Smooth muscle cell (in vitro differentiated cells): ENCODE data around the gene CACNA1C. TPM values are rescaled to one million over a fixed set of nuclear protein-coding genes. Genes with fewer than 3 reads are reported as not detected.

Source experiments
- DNase-seq: peaks from one replicate; lab custom pipeline; 2025; ENCODE audit not compliant: unreplicated experiment; lab: John Stamatoyannopoulos, UW
- H2AFZ ChIP-seq: fragments of 200-600 bp; sonication (generic); 2 replicates; pipeline ENCODE4 v1.6.0; 2016; ENCODE audit warnings: antibody characterized with exemption, low read depth, mild to moderate bottlenecking
- H3F3A ChIP-seq: fragments of 200-600 bp; sonication (generic); 2 replicates; pipeline ENCODE4 v1.6.0; 2017; ENCODE audit warnings: antibody characterized with exemption, low read depth
- H3K27ac ChIP-seq: fragments of 200-600 bp; sonication (generic); 2 replicates; pipeline ENCODE4 v1.5.1; 2016; ENCODE audit warnings: low read depth, mild to moderate bottlenecking
- H3K27me3 ChIP-seq: fragments of 200-600 bp; sonication (generic); 2 replicates; pipeline ENCODE4 v1.6.1; 2016; ENCODE audit warnings: low read depth, mild to moderate bottlenecking
- H3K36me3 ChIP-seq: fragments of 200-600 bp; sonication (generic); 2 replicates; pipeline ENCODE4 v1.5.1; 2016; ENCODE audit warnings: low read depth
- H3K4me1 ChIP-seq: fragments of 200-600 bp; sonication (generic); 2 replicates; pipeline ENCODE4 v1.5.1; 2016; ENCODE audit warnings: low read depth
- H3K4me2 ChIP-seq: fragments of 200-600 bp; sonication (generic); 2 replicates; pipeline ENCODE4 v1.6.0; 2016; ENCODE audit warnings: mild to moderate bottlenecking
- H3K4me3 ChIP-seq: fragments of 200-600 bp; sonication (generic); 2 replicates; pipeline ENCODE4 v1.5.1; 2016; ENCODE audit warnings: mild to moderate bottlenecking
- H3K79me2 ChIP-seq: fragments of 200-600 bp; sonication (generic); 2 replicates; pipeline ENCODE4 v1.6.0; 2016; ENCODE audit warnings: low read depth, mild to moderate bottlenecking
- H3K9ac ChIP-seq: fragments of 200-600 bp; sonication (generic); 2 replicates; pipeline ENCODE4 v1.6.0; 2016; ENCODE audit warnings: low read depth
- H3K9me3 ChIP-seq: fragments of 200-600 bp; sonication (generic); replicated peaks from 2 replicates; pipeline ENCODE4 v1.5.1; 2016; ENCODE audit warnings: low read depth
- H4K20me1 ChIP-seq: fragments of 200-600 bp; sonication (generic); 2 replicates; pipeline ENCODE4 v1.6.0; 2016; ENCODE audit warnings: low read depth
- WGBS: methylation state at CpG from one replicate; pipeline ENCODE4 v1.1.7; 2016; ENCODE audit warnings: low lambda C conversion rate; 5-methylcytosine and 5-hydroxymethylcytosine counted together
- polyA plus RNA-seq: library from polyadenylated mRNA; unstranded; fragments of >200 nt; fragmentation: Nextera tagmentation; extraction: Ambion mirVana; gene quantifications from 2 replicates; pipeline ENCODE4 v1.2.1, GENCODE V29; 2016
- total RNA-seq: library from RNA; depleted of rRNA; stranded (reverse); fragments of >200 nt; gene quantifications from 2 replicates; pipeline ENCODE4 v1.2.3, GENCODE V29; 2014
- TF ChIP-seq, protein P1 (sequence below): fragments of 200-600 bp; sonication (generic); IDR thresholded peaks from 2 replicates; pipeline ENCODE4 v1.5.1; 2017; ENCODE audit warnings: borderline replicate concordance, mild to moderate bottlenecking, antibody characterized with exemption; ENCODE audit not compliant: insufficient read depth, poor library complexity, severe bottlenecking

The CACNA1C gene
- total and polyA plus RNA-seq, 2 experiments from 2014 or later: 1.6 to 4.5 TPM

DNA sequence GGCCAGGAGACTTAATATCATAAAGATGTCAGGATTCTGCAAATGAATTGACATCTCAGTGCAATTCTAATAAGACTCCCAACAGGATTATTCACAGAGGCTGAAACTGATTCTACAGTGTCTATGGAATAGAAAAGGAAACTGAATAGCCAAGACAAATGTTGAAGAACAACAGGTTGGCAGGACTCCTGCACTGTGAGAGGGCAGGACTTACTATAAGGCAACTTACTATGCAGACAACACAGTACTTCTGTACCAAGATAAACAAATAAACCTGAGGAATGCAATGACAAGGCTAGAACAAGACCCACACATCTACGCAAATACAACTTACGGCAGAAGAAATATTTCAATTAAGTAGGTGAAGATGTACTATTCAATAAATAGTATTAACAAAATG lies 609.7 kb downstream of the CACNA1C start:
- Histone ChIP-seq H3K4me3 (no peak overlapping the region), H3F3A (no peaks in the 10 kb centered on the region), H2AFZ (no peak overlapping the region), H3K9me3 (no peaks in the 10 kb centered on the region), H3K36me3 (no peaks in the 10 kb centered on the region), H3K79me2 (no peaks in the 10 kb centered on the region), H3K4me2 (no peak overlapping the region), H3K27me3 (no peaks in the 10 kb centered on the region), H4K20me1 (no peaks in the 10 kb centered on the region), H3K27ac (no peak overlapping the region), H3K4me1 (no peaks in the 10 kb centered on the region), H3K9ac (no peak overlapping the region)
- TF ChIP-seq, protein P1, sequence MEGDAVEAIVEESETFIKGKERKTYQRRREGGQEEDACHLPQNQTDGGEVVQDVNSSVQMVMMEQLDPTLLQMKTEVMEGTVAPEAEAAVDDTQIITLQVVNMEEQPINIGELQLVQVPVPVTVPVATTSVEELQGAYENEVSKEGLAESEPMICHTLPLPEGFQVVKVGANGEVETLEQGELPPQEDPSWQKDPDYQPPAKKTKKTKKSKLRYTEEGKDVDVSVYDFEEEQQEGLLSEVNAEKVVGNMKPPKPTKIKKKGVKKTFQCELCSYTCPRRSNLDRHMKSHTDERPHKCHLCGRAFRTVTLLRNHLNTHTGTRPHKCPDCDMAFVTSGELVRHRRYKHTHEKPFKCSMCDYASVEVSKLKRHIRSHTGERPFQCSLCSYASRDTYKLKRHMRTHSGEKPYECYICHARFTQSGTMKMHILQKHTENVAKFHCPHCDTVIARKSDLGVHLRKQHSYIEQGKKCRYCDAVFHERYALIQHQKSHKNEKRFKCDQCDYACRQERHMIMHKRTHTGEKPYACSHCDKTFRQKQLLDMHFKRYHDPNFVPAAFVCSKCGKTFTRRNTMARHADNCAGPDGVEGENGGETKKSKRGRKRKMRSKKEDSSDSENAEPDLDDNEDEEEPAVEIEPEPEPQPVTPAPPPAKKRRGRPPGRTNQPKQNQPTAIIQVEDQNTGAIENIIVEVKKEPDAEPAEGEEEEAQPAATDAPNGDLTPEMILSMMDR: no peak
- DNase-seq: no peak
- WGBS: 97% methylated on average over 2 of the region's 2 CpGs

DNA sequence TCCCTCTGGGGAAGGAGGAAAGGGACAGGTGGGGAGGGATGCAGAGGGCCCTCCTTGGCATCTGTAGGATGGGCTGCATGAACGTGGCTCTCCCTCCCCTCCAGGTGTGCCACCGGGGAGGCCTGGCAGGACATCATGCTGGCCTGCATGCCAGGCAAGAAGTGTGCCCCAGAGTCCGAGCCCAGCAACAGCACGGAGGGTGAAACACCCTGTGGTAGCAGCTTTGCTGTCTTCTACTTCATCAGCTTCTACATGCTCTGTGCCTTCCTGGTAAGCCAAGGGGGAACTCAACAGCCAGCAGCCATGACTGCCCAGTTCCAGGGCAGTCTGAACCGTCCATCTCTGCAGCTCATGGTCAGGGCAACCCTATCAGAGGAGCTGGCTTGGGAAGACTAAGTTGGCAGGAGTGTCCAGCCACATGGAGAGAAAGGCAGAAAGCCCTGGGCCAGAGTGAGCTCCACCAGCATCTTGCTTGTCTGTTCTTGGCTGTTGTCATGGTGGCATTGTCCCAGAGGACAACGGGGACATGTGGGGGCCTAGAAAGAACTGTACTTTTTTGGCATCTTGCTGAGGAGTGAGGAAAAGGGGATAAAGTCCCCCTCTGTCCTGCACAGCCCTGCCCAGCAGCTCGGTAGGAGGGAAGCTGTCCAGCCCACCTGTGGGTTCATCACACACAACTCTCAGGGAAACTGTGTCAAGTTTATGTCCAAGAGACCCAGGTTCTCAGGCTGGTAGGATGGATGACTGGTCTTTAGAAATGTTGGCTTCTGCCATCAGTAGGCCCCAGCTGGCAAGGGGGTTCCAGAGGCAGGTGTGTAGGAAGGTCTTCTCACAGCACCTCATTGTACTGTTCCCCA lies 612.2 kb downstream of the CACNA1C start:
- Histone ChIP-seq H3K9me3 (no peaks in the 10 kb centered on the region), H3K27me3 (no peaks in the 10 kb centered on the region), H2AFZ (no peak overlapping the region), H4K20me1 (no peaks in the 10 kb centered on the region), H3K4me3 (no peak overlapping the region), H3K79me2 (no peaks in the 10 kb centered on the region), H3F3A (no peaks in the 10 kb centered on the region), H3K4me2 (no peak overlapping the region), H3K27ac (no peak overlapping the region), H3K9ac (no peak overlapping the region), H3K4me1 (no peaks in the 10 kb centered on the region), H3K36me3 (no peaks in the 10 kb centered on the region)
- 83% methylated on average over 7 of the region's 7 CpGs for WGBS
- DNase-seq: no peak
- TF ChIP-seq, protein P1: no peak

DNA sequence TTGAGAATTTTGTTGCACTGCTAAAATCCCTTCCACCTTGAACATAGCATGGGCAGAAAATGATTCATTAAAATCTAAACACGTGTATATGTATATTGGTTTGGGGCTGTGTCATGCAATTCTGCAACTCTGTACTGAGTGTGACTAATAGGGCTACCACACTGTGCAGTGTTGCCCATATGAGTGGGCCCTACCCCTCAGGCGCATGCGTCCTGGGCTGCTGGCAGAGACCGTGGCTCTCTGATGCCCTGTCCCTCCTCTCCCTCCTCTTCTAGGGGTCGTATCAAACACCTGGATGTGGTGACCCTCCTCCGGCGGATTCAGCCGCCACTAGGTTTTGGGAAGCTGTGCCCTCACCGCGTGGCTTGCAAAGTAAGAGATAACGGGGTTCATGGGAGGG lies 613.6 kb downstream of the CACNA1C start:
- Histone ChIP-seq H3K36me3 (no peaks in the 10 kb centered on the region), H3K79me2 (no peaks in the 10 kb centered on the region), H3F3A (no peaks in the 10 kb centered on the region), H4K20me1 (no peaks in the 10 kb centered on the region), H3K4me3 (no peak overlapping the region), H3K27ac (no peak overlapping the region), H2AFZ (no peak overlapping the region), H3K9me3 (no peaks in the 10 kb centered on the region), H3K9ac (no peak overlapping the region), H3K4me2 (no peak overlapping the region), H3K4me1 (no peaks in the 10 kb centered on the region), H3K27me3 (no peaks in the 10 kb centered on the region)
- TF ChIP-seq, protein P1: no peak
- WGBS: 92% methylated on average over 11 of the region's 11 CpGs
- no peak for DNase-seq

DNA sequence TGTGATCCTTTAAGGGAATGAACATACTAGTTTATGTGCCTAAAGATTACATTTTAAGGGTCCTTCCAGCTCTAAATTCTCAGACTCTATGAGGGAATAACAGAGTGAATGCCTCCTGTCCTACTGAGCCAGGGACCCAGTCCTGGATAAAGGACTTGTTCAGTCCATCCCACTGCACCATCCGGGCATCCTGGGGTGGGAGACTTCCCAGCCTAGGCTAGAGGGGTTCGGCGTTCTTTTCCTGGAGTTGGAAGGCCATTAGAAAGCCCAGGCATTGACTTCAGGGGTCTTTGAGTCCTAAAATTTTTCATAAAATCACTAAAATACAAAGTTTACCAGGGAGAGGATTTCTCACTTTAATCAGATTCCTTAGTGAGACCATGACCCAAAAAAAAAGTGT lies 614.1 kb downstream of the CACNA1C start:
- Histone ChIP-seq H3K79me2 (no peaks in the 10 kb centered on the region), H4K20me1 (no peaks in the 10 kb centered on the region), H3K9me3 (no peaks in the 10 kb centered on the region), H3K4me2 (no peak overlapping the region), H3K36me3 (no peaks in the 10 kb centered on the region), H3K4me3 (no peak overlapping the region), H3K27ac (no peak overlapping the region), H3K4me1 (no peaks in the 10 kb centered on the region), H3F3A (no peaks in the 10 kb centered on the region), H2AFZ (no peak overlapping the region), H3K9ac (no peak overlapping the region), H3K27me3 (no peaks in the 10 kb centered on the region)
- WGBS: 97% methylated on average over 3 of the region's 3 CpGs
- TF ChIP-seq, protein P1: no peak
- DNase-seq: no peak
